ENCODE measurements around the gene KLHDC10. TPM values are rescaled to one million over a fixed set of nuclear protein-coding genes. Genes with fewer than 3 reads are reported as not detected.
"Not testable (repeated sequence)": the region's sequence is repeated elsewhere in the genome, so short reads cannot be mapped to it uniquely, and the experiment has no call there.

KLHDC10 gene
- total RNA-seq, 2 experiments from 2014 or later = 14.2 to 14.6 TPM

GRCh38 chr7:130113887-130114286 is 43.6 kb downstream of the KLHDC10 start:
- no peaks in the 10 kb centered on the region for H3K9me3 Mint-ChIP-seq (ENCODE audit: low read depth)
- CTCF ChIA-PET = interaction anchor here (1.0 kb wide), 1 partner anchor 17 kb away, joined by 3 read pairs; no protein-coding TSS in a partner anchor
- no peak overlapping the region for H3K4me3 Mint-ChIP-seq
- H3K4me1 Mint-ChIP-seq = peaks cover 7% of the 10 kb centered on the region
- no peaks in the 10 kb centered on the region for H3K27me3 Mint-ChIP-seq
- DNase-seq = no peak
- H3K27ac Mint-ChIP-seq = no peak overlapping the region
- peaks cover 9% of the 10 kb centered on the region for H3K36me3 Mint-ChIP-seq
- ATAC-seq = no peak

GRCh38 chr7:130114374-130114773 is 44.0 kb downstream of the KLHDC10 start:
- Mint-ChIP-seq H3K27me3 (no peaks in the 10 kb centered on the region), H3K36me3 (peaks cover 9% of the 10 kb centered on the region), H3K27ac (no peak overlapping the region), H3K9me3 (ENCODE audit: low read depth) (no peaks in the 10 kb centered on the region), H3K4me1 (peaks cover 7% of the 10 kb centered on the region), H3K4me3 (no peak overlapping the region)
- no peak for DNase-seq
- CTCF ChIA-PET = interaction anchor here (1.0 kb wide), 1 partner anchor 16 kb away, joined by 3 read pairs; no protein-coding TSS in a partner anchor
- no peak for ATAC-seq

GRCh38 chr7:130114776-130115175 is 44.4 kb downstream of the KLHDC10 start:
- no peak overlapping the region for H3K27ac Mint-ChIP-seq
- ATAC-seq = no peak
- H3K4me1 Mint-ChIP-seq = peaks cover 7% of the 10 kb centered on the region
- CTCF ChIA-PET = interaction anchor here (1.0 kb wide), 1 partner anchor 16 kb away, joined by 3 read pairs; no protein-coding TSS in a partner anchor
- no peak overlapping the region for H3K4me3 Mint-ChIP-seq
- peaks cover 10% of the 10 kb centered on the region for H3K36me3 Mint-ChIP-seq
- no peak for DNase-seq
- H3K27me3 Mint-ChIP-seq = no peaks in the 10 kb centered on the region
- no peaks in the 10 kb centered on the region for H3K9me3 Mint-ChIP-seq (ENCODE audit: low read depth)

GRCh38 chr7:130118294-130118693 is 48.0 kb downstream of the KLHDC10 start:
- DNase-seq (no peak), ATAC-seq (no peak)
- no peaks in the 10 kb centered on the region for H3K27me3 Mint-ChIP-seq
- H3K4me1 Mint-ChIP-seq = peaks cover 11% of the 10 kb centered on the region
- H3K27ac Mint-ChIP-seq = no peak overlapping the region
- peaks cover 21% of the 10 kb centered on the region for H3K36me3 Mint-ChIP-seq
- H3K9me3 Mint-ChIP-seq (ENCODE audit: low read depth) = no peaks in the 10 kb centered on the region
- H3K4me3 Mint-ChIP-seq = no peak overlapping the region
- CTCF ChIA-PET = interaction anchor here (1.0 kb wide), 1 partner anchor 18 kb away, joined by 3 read pairs; no protein-coding TSS in a partner anchor

GRCh38 chr7:130118801-130119200 is 48.5 kb downstream of the KLHDC10 start:
- peaks cover 24% of the 10 kb centered on the region for H3K36me3 Mint-ChIP-seq
- H3K27ac Mint-ChIP-seq = no peak overlapping the region
- no peaks in the 10 kb centered on the region for H3K9me3 Mint-ChIP-seq (ENCODE audit: low read depth)
- peaks cover 11% of the 10 kb centered on the region for H3K4me1 Mint-ChIP-seq
- no peaks in the 10 kb centered on the region for H3K27me3 Mint-ChIP-seq
- DNase-seq = no peak
- no peak for ATAC-seq
- no peak overlapping the region for H3K4me3 Mint-ChIP-seq
- CTCF ChIA-PET = no interaction called here

GRCh38 chr7:130123501-130123900 is 53.2 kb downstream of the KLHDC10 start:
- Mint-ChIP-seq H3K9me3 (ENCODE audit: low read depth) (no peaks in the 10 kb centered on the region), H3K27me3 (no peaks in the 10 kb centered on the region), H3K36me3 (peaks cover 22% of the 10 kb centered on the region), H3K4me3 (no peak overlapping the region), H3K4me1 (peaks cover 7% of the 10 kb centered on the region), H3K27ac (no peak overlapping the region)
- no peak for ATAC-seq
- CTCF ChIA-PET = interaction anchor here (0.7 kb wide), 1 partner anchor 387 kb away, joined by 4 read pairs; no protein-coding TSS in a partner anchor
- no peak for DNase-seq

GRCh38 chr7:130124711-130125110 is 54.4 kb downstream of the KLHDC10 start:
- ATAC-seq (no peak), DNase-seq (no peak)
- CTCF ChIA-PET = no interaction called here
- peaks cover 26% of the 10 kb centered on the region for H3K36me3 Mint-ChIP-seq
- no peak overlapping the region for H3K27ac Mint-ChIP-seq
- H3K9me3 Mint-ChIP-seq (ENCODE audit: low read depth) = no peaks in the 10 kb centered on the region
- peaks cover 5% of the 10 kb centered on the region for H3K4me1 Mint-ChIP-seq
- no peak overlapping the region for H3K4me3 Mint-ChIP-seq
- H3K27me3 Mint-ChIP-seq = no peaks in the 10 kb centered on the region

- DNase-seq; H3K9me3 Mint-ChIP-seq (ENCODE audit: low read depth); H3K27me3 Mint-ChIP-seq; ATAC-seq; CTCF ChIA-PET; H3K27ac Mint-ChIP-seq; H3K4me1 Mint-ChIP-seq; H3K4me3 Mint-ChIP-seq: not testable (repeated sequence)
- H3K36me3 Mint-ChIP-seq = peaks cover 35% of the 10 kb centered on the region
Observed at GRCh38 chr7:130126840-130127239, 56.5 kb downstream of the KLHDC10 start.

- ATAC-seq = no peak
- no peaks in the 10 kb centered on the region for H3K4me1 Mint-ChIP-seq
- peaks cover 30% of the 10 kb centered on the region for H3K36me3 Mint-ChIP-seq
- H3K4me3 Mint-ChIP-seq = no peak overlapping the region
- CTCF ChIA-PET = no interaction called here
- H3K27me3 Mint-ChIP-seq = no peaks in the 10 kb centered on the region
- H3K9me3 Mint-ChIP-seq (ENCODE audit: low read depth) = no peaks in the 10 kb centered on the region
- no peak for DNase-seq
- no peak overlapping the region for H3K27ac Mint-ChIP-seq
Observed at GRCh38 chr7:130127404-130127803, 57.1 kb downstream of the KLHDC10 start.

- H3K27ac Mint-ChIP-seq = no peak overlapping the region
- no peaks in the 10 kb centered on the region for H3K27me3 Mint-ChIP-seq
- H3K4me3 Mint-ChIP-seq = no peak overlapping the region
- DNase-seq = no peak
- H3K4me1 Mint-ChIP-seq = no peaks in the 10 kb centered on the region
- H3K36me3 Mint-ChIP-seq = peaks cover 27% of the 10 kb centered on the region
- ATAC-seq = no peak
- CTCF ChIA-PET = no interaction called here
- H3K9me3 Mint-ChIP-seq (ENCODE audit: low read depth) = no peaks in the 10 kb centered on the region
Observed at GRCh38 chr7:130127821-130128317, 57.5 kb downstream of the KLHDC10 start.

GRCh38 chr7:130129011-130129411 is 58.7 kb downstream of the KLHDC10 start:
- no peaks in the 10 kb centered on the region for H3K27me3 Mint-ChIP-seq
- H3K4me1 Mint-ChIP-seq = no peaks in the 10 kb centered on the region
- no peak overlapping the region for H3K27ac Mint-ChIP-seq
- no peaks in the 10 kb centered on the region for H3K9me3 Mint-ChIP-seq (ENCODE audit: low read depth)
- no peak overlapping the region for H3K4me3 Mint-ChIP-seq
- CTCF ChIA-PET = no interaction called here
- DNase-seq (no peak), ATAC-seq (no peak)
- H3K36me3 Mint-ChIP-seq = peaks cover 22% of the 10 kb centered on the region

- no peaks in the 10 kb centered on the region for H3K9me3 Mint-ChIP-seq (ENCODE audit: low read depth)
- no peak overlapping the region for H3K4me3 Mint-ChIP-seq
- DNase-seq = no peak
- no peak for ATAC-seq
- no peaks in the 10 kb centered on the region for H3K27me3 Mint-ChIP-seq
- H3K4me1 Mint-ChIP-seq = peaks cover 10% of the 10 kb centered on the region
- CTCF ChIA-PET = interaction anchor here (1.0 kb wide), 1 partner anchor 17 kb away, joined by 3 read pairs; no protein-coding TSS in a partner anchor
- no peak overlapping the region for H3K27ac Mint-ChIP-seq
- H3K36me3 Mint-ChIP-seq = peaks cover 35% of the 10 kb centered on the region
Observed at GRCh38 chr7:130131191-130131834, 61.0 kb downstream of the KLHDC10 start.

- DNase-seq (no peak), ATAC-seq (no peak)
- no peak overlapping the region for H3K27ac Mint-ChIP-seq
- no peaks in the 10 kb centered on the region for H3K27me3 Mint-ChIP-seq
- CTCF ChIA-PET = no interaction called here
- H3K4me1 Mint-ChIP-seq = peaks cover 20% of the 10 kb centered on the region
- H3K36me3 Mint-ChIP-seq = peaks cover 31% of the 10 kb centered on the region
- no peak overlapping the region for H3K4me3 Mint-ChIP-seq
- no peaks in the 10 kb centered on the region for H3K9me3 Mint-ChIP-seq (ENCODE audit: low read depth)
Observed at GRCh38 chr7:130131964-130132875, 61.9 kb downstream of the KLHDC10 start.
